ENCODE measurements around the gene PNMA3.
A peak's percentile ranks its signal among the peaks of the same experiment; 100 is the strongest.
"Not testable (repeated sequence)": the region's sequence is repeated elsewhere in the genome, so short reads cannot be mapped to it uniquely, and the experiment has no call there.

Gene PNMA3

GRCh38 chrX:153055871-153056749, at the start of gene PNMA3:
Gene PNMA3 (plus strand): TSS chrX:153056470. CDS start chrX:153057056, 586 bp downstream.
- DNase-seq = no peak

DNA sequence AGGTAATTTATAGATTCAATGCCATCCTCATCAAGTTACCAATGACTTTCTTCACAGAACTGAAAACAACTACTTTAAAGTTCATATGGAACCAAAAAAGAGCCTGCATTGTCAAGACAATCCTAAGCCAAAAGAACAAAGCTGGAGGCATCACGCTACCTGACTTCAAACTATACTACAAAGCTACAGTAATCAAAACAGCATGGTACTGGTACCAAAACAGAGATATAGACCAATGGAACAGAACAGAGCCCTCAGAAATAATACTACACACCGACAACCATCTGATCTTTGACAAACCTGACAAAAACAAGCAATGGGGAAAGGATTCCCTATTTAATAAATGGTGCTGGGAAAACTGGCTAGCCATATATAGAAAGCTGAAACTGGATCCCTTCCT, 39.1 kb upstream of the PNMA3 start:
- DNase-seq = not testable (repeated sequence)

DNA sequence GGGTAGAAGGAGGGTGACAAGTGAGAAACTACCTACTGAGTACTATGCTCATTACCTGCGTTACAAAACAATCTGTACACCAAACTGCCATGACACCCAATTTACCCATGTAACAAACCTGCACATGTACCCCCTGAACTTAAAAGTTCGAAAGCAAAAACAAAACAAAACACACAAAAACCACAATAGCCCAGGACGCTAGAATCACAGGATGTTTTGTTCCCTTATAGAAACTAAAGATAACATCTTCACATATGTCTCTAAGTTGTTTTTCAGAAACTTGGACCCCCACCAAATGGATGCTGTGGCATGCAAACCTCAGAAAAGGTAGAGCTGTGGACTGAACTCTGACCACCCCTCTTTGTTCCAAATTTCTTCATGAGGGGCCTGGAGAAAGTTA, 37.1 kb upstream of the PNMA3 start:
- DNase-seq = no peak

DNA sequence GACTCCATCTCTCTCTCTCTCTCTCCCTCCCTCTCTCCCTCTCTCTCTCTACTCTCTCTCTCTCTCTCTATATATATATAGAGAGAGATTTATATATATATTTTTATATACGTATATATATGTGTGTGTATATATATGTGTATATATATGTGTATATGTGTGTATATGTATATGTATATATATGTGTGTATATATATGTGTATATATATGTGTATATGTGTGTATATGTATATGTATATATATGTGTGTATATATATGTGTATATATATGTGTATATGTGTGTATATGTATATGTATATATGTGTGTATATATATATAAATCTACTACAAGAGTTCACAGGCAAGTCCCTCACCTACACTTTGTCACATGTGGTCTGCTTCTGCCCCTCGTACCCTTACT, 29.8 kb upstream of the PNMA3 start:
- DNase-seq = not testable (repeated sequence)

DNA sequence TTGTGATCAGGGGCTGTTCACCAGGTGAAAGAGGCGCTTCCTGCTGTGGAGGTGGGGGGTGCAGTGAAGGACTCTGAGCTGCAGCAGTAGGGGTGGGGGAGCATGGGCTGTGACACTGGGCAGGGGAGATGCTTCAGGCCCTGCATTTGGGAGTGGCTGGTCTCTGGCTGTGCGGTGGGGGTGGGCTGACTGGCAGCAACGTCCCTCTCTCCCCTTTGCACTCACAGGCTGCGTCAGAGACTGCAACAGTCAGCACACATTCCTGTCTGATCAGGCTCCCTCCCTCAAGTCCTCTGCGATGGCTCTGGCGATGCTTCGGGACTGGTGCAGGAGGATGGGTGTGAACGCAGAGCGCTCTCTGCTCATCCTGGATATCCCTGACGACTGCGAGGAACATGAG, 27.8 kb upstream of the PNMA3 start:
- not testable (repeated sequence) for DNase-seq

DNA sequence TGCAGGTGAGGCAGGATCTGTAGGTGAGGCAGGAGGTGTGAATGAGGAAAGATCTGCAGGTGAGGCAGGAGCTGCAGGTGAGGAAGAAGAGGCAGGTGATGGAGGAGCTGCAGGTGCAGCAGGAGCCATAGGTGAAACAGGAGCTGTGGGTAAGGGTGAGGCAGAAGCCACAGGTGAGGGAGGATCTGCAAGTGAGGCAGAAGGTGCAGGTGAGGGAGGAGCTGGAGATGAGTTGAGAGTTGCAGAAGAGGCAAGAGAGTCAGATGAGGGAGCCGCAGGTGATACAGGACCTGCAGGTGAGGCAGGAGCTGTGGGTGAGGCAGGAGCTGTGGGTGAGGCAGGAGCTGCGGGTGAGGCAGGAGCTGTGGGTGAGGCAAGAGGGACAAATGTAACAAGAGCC, 27.1 kb upstream of the PNMA3 start:
- DNase-seq = no peak

DNA sequence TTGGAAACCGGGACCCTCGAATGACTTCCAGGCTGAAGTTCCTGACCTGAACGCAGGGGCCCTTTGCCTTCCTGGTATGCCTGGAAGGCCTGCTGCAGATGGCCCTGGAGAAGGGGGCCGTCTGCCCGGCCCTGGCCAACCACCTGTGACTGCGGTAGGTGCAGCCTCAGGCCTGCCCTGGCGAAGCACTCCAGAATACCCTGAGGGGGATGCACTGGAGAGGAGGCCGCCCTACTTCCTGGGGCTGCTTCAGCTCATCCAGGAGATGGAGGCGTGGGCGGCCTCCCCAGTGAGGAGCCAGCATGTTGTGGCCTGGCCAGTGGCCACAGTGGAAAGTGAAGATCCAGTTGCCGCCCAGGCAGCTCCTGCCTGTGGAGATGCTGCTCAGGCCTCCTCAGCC, 26.4 kb upstream of the PNMA3 start:
- DNase-seq = no peak

- DNase-seq = no peak
These were observed 25.5 kb upstream of the PNMA3 start for GRCh38 chrX:153030801-153031200.

DNA sequence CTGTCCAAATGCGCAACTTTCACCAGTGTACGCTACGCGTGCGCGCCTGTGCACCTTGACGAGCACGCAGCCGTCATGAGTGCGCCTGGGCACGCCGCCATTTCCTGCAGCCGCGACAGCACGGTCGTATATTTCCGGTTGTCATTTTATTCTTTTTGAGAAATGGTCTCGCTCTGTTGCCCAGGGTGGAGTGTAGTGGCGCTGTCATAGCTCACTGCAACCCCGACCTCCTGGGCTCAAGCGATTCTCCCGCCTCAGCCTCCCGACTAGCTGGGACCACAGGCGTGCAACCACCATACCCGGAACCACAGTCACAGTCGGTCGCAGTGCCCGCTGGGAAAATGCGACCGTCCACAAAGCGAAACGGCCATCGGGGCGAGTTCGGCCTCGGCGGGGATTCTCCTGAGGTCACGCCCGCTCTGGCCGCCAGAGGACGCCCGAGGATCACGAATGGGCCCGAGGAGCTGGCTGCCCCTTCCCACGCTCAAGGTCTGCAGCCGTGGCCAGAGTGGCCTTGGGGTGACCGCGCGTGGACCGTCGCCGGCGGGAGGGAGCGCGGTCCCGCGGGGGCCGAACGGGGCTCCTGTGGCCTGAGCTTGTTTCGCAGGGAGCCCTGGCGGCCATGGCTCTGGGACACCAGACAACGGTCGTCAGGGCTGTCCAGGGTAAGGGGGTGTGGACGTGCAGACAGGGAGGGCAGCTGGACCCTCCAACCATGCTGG, 23.7 kb upstream of the PNMA3 start:
- DNase-seq = peak; percentile 64

DNA sequence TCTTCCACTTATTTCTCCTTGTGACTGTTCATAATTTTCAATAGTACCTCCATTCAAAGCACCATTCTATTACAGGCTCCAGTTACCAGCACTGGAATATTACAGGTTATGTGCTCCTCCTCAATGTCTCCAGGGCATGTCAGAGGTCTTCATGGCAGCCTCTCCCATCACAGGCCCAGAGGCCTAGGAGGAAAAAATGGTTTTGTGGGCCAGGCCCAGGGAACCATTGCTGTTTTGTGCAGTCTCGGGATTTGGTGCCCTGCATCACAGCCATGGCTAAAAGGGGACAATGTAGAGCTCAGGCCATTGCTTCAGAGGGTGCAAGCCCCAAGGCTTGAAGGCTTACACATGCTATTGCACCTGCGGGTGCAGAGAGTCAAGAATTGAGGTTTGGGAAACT, 7.2 kb upstream of the PNMA3 start:
- DNase-seq = no peak

DNA sequence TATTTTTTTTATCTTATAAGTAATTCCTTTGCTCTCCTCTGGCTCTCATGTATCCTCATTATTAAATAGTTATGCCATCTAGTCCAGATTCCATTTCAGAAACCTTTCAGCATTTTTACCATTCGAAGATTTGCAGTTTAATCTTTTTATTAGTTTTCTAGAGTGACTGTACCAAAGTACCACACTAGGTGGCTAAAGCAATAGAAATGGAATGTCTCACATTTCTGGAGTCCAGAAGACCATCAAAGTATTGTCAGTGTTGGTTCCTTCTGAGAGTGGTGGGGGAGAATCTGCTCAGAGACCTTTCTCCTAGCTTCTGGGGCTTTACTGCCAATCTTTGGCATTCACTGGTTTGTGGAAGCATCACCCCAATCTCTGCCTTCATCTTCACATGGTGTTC, 3.7 kb upstream of the PNMA3 start:
- DNase-seq = no peak

DNA sequence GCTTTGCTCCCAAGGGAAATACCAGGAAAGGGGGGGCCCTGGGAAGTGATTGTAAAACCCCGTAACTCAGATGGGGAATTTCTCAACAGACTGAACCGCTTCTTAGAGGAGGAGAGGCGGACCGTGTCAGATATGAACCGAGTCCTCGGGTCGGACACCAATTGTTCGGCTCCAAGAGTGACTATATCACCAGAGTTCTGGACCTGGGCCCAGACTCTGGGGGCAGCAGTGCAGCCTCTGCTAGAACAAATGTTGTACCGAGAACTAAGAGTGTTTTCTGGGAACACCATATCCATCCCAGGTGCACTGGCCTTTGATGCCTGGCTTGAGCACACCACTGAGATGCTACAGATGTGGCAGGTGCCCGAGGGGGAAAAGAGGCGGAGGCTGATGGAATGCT, 1.0 kb downstream of the PNMA3 start:
- no peak for DNase-seq

GRCh38 chrX:153059191-153060094, 3.2 kb downstream of the PNMA3 start:
- DNase-seq = no peak

DNA sequence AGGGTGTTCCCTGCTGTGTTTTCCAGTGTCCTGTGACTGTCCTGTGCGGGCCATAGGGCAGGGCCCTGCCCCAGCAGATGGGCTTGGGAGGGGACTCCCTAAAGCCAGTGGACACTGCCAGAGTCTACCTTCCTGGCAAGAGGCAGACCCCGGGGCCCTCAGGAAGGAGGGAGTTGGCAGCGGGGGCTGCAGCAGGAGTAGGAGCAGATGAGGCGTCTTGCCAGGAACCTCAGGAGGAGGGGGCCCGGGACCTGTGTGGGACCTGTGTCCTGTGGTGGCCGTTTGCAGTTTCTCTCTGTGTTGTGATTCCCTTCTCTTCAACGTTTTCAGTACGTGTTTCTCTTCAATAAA, 3.8 kb downstream of the PNMA3 start:
- DNase-seq = no peak

GRCh38 chrX:153061732-153062131, 5.5 kb downstream of the PNMA3 start:
- peak; percentile 54 for DNase-seq

- peak; percentile 2 for DNase-seq
These were observed 7.0 kb downstream of the PNMA3 start for GRCh38 chrX:153063315-153063714.

- DNase-seq = no peak
These were observed 7.8 kb downstream of the PNMA3 start for GRCh38 chrX:153064061-153064460.

GRCh38 chrX:153065389-153065788, 9.1 kb downstream of the PNMA3 start:
- DNase-seq = peak; percentile 17

DNA sequence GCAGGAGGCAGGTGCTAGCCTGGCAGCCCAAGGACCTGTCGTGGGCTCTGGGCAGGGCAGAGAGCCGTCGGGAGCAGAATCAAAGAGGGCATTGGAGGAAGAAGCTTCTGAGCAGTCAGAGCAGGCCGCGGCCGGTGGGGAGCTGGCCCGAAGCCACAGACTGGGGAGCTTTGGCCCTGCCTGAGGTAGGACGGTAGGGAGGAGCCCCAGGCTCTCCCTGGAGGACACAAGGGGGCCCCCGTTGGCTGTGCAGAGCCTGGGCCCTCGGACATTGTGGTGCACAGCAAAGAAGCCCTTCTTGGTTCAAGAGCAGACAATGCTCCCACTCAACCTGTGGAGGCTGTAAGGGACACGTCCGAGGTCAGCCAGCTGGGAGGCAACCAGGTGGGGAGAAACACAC, 10.1 kb downstream of the PNMA3 start:
- DNase-seq = not testable (repeated sequence)

GRCh38 chrX:153071909-153072583, 15.8 kb downstream of the PNMA3 start, which contains the start of gene PNMA6A:
Gene PNMA6A (plus strand): TSS chrX:153072454. CDS start chrX:153073063, 609 bp downstream.
- not testable (repeated sequence) for DNase-seq

GRCh38 chrX:153073331-153073730, 17.1 kb downstream of the PNMA3 start:
- not testable (repeated sequence) for DNase-seq

- no peak for DNase-seq
These were observed 18.1 kb downstream of the PNMA3 start for GRCh38 chrX:153074262-153074899.
